Measurements from ENCODE around the gene WWOX. TPM values are rescaled to one million over a fixed set of nuclear protein-coding genes. Genes with fewer than 3 reads are reported as not detected.

Gene WWOX
- total and polyA plus RNA-seq, 2 donors (not counting 3 experiments of a cell fraction or from before 2014, with no cell fraction given): 6.2 to 12.5 TPM

GRCh38 chr16:78775161-78775561 is 675.7 kb downstream of the WWOX start:
- H3K27ac ChIP-seq (ENCODE audit: insufficient read depth, low read depth, low read length): no peak overlapping the region
- H3K4me2 ChIP-seq (ENCODE audit: insufficient read depth, low read length): no peak overlapping the region
- DNase-seq (ENCODE audit: low read depth, low spot score) (no peak), FAIRE-seq (no peak)
- no peak overlapping the region for H2AFZ ChIP-seq (ENCODE audit: low read depth, low read length)
- intact Hi-C loops (cut with micrococcal nuclease) (no loop called here), dilution Hi-C loops (cut with MboI; ENCODE audit: extremely low pct_ligation_motif_present, low sequenced_read_pairs) (no loop called here)
- H3K4me1 ChIP-seq (ENCODE audit: control insufficient read depth, extremely low read depth, insufficient read depth, low read length): no peaks in the 10 kb centered on the region
- TF ChIP-seq POLR2A (IDR thresholded peaks at IDR 0.05; ENCODE audit: low read depth, low read length) (no peak), FOS (IDR thresholded peaks at IDR 0.05; ENCODE audit: borderline replicate concordance, insufficient read depth, low read length) (no peak), EZH2 (IDR thresholded peaks at IDR 0.05; ENCODE audit: borderline replicate concordance, low read depth, low read length, severe bottlenecking) (no peak), JUN (IDR thresholded peaks at IDR 0.05; ENCODE audit: borderline replicate concordance, insufficient read depth, insufficient read length, low read depth) (no peak), GATA2 (IDR thresholded peaks at IDR 0.05; ENCODE audit: insufficient read depth, insufficient read length, low read depth, low read length) (no peak), MYC (IDR thresholded peaks at IDR 0.05; ENCODE audit: low read depth, low read length) (no peak), POLR2AphosphoS5 (IDR thresholded peaks at IDR 0.05; ENCODE audit: insufficient read depth, low read depth, low read length) (no peak)
- TF ChIP-seq, protein P1, sequence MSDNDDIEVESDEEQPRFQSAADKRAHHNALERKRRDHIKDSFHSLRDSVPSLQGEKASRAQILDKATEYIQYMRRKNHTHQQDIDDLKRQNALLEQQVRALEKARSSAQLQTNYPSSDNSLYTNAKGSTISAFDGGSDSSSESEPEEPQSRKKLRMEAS (IDR thresholded peaks at IDR 0.05; ENCODE audit: insufficient read depth, insufficient read length): no peak
- TF ChIP-seq, protein P2, sequence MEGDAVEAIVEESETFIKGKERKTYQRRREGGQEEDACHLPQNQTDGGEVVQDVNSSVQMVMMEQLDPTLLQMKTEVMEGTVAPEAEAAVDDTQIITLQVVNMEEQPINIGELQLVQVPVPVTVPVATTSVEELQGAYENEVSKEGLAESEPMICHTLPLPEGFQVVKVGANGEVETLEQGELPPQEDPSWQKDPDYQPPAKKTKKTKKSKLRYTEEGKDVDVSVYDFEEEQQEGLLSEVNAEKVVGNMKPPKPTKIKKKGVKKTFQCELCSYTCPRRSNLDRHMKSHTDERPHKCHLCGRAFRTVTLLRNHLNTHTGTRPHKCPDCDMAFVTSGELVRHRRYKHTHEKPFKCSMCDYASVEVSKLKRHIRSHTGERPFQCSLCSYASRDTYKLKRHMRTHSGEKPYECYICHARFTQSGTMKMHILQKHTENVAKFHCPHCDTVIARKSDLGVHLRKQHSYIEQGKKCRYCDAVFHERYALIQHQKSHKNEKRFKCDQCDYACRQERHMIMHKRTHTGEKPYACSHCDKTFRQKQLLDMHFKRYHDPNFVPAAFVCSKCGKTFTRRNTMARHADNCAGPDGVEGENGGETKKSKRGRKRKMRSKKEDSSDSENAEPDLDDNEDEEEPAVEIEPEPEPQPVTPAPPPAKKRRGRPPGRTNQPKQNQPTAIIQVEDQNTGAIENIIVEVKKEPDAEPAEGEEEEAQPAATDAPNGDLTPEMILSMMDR (IDR thresholded peaks at IDR 0.05; ENCODE audit: extremely low read depth in 1 of 2, insufficient read depth in 1 of 2, low read depth in 1 of 2, low read length in 2 of 2): no peak
- BruUV-seq (replicated peaks): no TSS peak
- no peak overlapping the region for H3K4me3 ChIP-seq (replicated peaks in 1 of 3; ENCODE audit: insufficient read depth in 1 of 3, low read depth in 1 of 3, low read length in 3 of 3)
- H3K9ac ChIP-seq (replicated peaks; ENCODE audit: extremely low read depth, insufficient read depth, low read length): no peak overlapping the region
- ChIA-PET CTCF (no interaction called here), POLR2A (no interaction called here)
- H3K79me2 ChIP-seq (ENCODE audit: control insufficient read depth, insufficient read depth, low read length): no peaks in the 10 kb centered on the region
- H3K27me3 ChIP-seq (ENCODE audit: control insufficient read depth in 2 of 2, insufficient read depth in 2 of 2, low read length in 2 of 2): no peaks in the 10 kb centered on the region
- peaks cover 3% of the 10 kb centered on the region for H3K9me3 ChIP-seq (replicated peaks; ENCODE audit: control insufficient read depth, insufficient read depth, low read length)
- no peaks in the 10 kb centered on the region for H4K20me1 ChIP-seq (replicated peaks; ENCODE audit: control insufficient read depth, extremely low read depth, insufficient read depth, low read length)
- H3K36me3 ChIP-seq (ENCODE audit: control insufficient read depth in 2 of 2, extremely low read depth in 1 of 2, insufficient read depth in 2 of 2, low read length in 2 of 2): no peaks in the 10 kb centered on the region
- no peaks in the 10 kb centered on the region for H3K9me1 ChIP-seq (replicated peaks; ENCODE audit: control insufficient read depth, extremely low read depth, insufficient read depth, low read length)
